ENCODE data around the gene CFAP157.

- TF ChIP-seq CTCF (IDR thresholded peaks at IDR 0.05 in 2 of 3, conservative IDR thresholded peaks at IDR 0.05 in 1 of 3; ENCODE audit: borderline replicate concordance in 1 of 3, insufficient read depth in 1 of 3, low read depth in 2 of 3, low read length in 2 of 3) (no peak), FOSL1 (IDR thresholded peaks at IDR 0.05; ENCODE audit: low read depth) (no peak), ZBTB33 (IDR thresholded peaks at IDR 0.05; ENCODE audit: extremely low read depth, insufficient replicate concordance, low read length) (no peak)
Measured at GRCh38 chr9:127753622-127754021, 46.8 kb downstream of the CFAP157 start.
